Measurements from ENCODE around the gene RXFP1. TPM values are rescaled to one million over a fixed set of nuclear protein-coding genes. Genes with fewer than 3 reads are reported as not detected.

RXFP1 gene
- polyA plus RNA-seq, 1 of the 3 experiments (the other 2 are of a cell fraction), result not detected

- Histone ChIP-seq H4K20me1 (ENCODE audit: insufficient read depth) (no peaks in the 10 kb centered on the region), H3K27me3 (ENCODE audit: insufficient read depth) (no peaks in the 10 kb centered on the region), H3K4me3 (ENCODE audit: low read depth in 2 of 2, low read length in 1 of 2) (no peak overlapping the region), H3K79me2 (ENCODE audit: insufficient read depth) (no peaks in the 10 kb centered on the region), H3K27ac (ENCODE audit: low read depth in 2 of 2, low read length in 1 of 2) (no peak overlapping the region), H3K9ac (no peak overlapping the region), H3K4me1 (ENCODE audit: control insufficient read depth in 1 of 2, insufficient read depth in 2 of 2, low read depth in 1 of 2, low read length in 1 of 2) (no peaks in the 10 kb centered on the region), H3K4me2 (no peak overlapping the region), H3F3A (replicated peaks; ENCODE audit: insufficient read depth) (no peaks in the 10 kb centered on the region), H2AFZ (ENCODE audit: low read depth) (no peak overlapping the region), H3K9me3 (no peaks in the 10 kb centered on the region), H3K36me3 (replicated peaks in 1 of 2; ENCODE audit: control insufficient read depth in 1 of 2, insufficient read depth in 2 of 2, low read length in 1 of 2) (no peaks in the 10 kb centered on the region), H3K9me2 (no peaks in the 10 kb centered on the region)
- ChIA-PET CTCF (no interaction called here), POLR2A (no interaction called here)
- 21% methylated on average over 2 of the region's 2 CpGs for WGBS (ENCODE audit: low lambda C conversion rate)
- no peak for DNase-seq
- TF ChIP-seq MXI1 (IDR thresholded peaks at IDR 0.05; ENCODE audit: low read depth, low read length), result no peak
- no peak for TF ChIP-seq JUND (IDR thresholded peaks at IDR 0.05)
- TF ChIP-seq POLR2AphosphoS5 (IDR thresholded peaks at IDR 0.05; ENCODE audit: low read depth, low read length), result no peak
- TF ChIP-seq NRF1 (IDR thresholded peaks at IDR 0.05; ENCODE audit: low read depth, low read length), result no peak
- no peak for TF ChIP-seq TEAD4 (IDR thresholded peaks at IDR 0.05; ENCODE audit: borderline replicate concordance, insufficient read depth)
- TF ChIP-seq, protein P1, sequence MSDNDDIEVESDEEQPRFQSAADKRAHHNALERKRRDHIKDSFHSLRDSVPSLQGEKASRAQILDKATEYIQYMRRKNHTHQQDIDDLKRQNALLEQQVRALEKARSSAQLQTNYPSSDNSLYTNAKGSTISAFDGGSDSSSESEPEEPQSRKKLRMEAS (IDR thresholded peaks at IDR 0.05; ENCODE audit: low read depth), result no peak
- no peak for TF ChIP-seq RXRA (IDR thresholded peaks at IDR 0.05; ENCODE audit: borderline replicate concordance, low read depth)
- TF ChIP-seq FOXM1 (IDR thresholded peaks at IDR 0.05; ENCODE audit: low read depth), result no peak
- no peak for TF ChIP-seq RFX5 (IDR thresholded peaks at IDR 0.05; ENCODE audit: low read length)
- no peak for TF ChIP-seq YY1 (IDR thresholded peaks at IDR 0.05; ENCODE audit: low read depth)
- no peak for TF ChIP-seq FOSL2 (IDR thresholded peaks at IDR 0.05; ENCODE audit: borderline replicate concordance, low read depth)
- TF ChIP-seq, protein P2, sequence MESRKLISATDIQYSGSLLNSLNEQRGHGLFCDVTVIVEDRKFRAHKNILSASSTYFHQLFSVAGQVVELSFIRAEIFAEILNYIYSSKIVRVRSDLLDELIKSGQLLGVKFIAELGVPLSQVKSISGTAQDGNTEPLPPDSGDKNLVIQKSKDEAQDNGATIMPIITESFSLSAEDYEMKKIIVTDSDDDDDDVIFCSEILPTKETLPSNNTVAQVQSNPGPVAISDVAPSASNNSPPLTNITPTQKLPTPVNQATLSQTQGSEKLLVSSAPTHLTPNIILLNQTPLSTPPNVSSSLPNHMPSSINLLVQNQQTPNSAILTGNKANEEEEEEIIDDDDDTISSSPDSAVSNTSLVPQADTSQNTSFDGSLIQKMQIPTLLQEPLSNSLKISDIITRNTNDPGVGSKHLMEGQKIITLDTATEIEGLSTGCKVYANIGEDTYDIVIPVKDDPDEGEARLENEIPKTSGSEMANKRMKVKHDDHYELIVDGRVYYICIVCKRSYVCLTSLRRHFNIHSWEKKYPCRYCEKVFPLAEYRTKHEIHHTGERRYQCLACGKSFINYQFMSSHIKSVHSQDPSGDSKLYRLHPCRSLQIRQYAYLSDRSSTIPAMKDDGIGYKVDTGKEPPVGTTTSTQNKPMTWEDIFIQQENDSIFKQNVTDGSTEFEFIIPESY (IDR thresholded peaks at IDR 0.05; ENCODE audit: borderline replicate concordance, low read depth), result no peak
These were observed 8.4 kb upstream of the RXFP1 start for GRCh38 chr4:158513256-158513655.

DNA sequence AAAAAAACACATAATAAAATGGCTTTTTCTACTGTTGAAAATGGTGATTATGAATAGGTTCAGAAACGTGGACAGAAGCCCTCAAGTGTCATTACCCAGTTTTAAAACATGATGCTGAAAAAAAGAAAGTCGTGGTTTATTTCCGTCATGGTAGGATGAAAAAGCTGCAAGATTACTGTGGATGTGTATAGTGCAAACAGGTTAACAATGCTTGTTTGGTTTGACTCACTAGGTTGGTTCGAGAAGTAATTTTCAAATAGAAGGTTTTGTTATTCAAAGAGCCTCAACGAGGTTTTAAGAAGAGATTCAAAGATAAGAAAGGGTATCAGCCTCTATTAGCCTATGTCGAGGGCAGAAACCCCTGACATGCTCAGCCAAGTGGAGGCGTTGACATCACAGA, 2.5 kb upstream of the RXFP1 start:
- WGBS (ENCODE audit: low lambda C conversion rate), result 34% methylated on average over 7 of the region's 7 CpGs
- CTCF ChIA-PET, result interaction anchor here (0.6 kb wide), 1 partner anchor 1574 kb away, joined by 3 read pairs; no protein-coding TSS in a partner anchor

More for the DNA sequence above, 2.5 kb upstream of the RXFP1 start:
- Histone ChIP-seq H3K9ac (no peak overlapping the region), H3F3A (replicated peaks; ENCODE audit: insufficient read depth) (no peaks in the 10 kb centered on the region), H3K4me2 (no peak overlapping the region), H3K4me3 (ENCODE audit: low read depth in 2 of 2, low read length in 1 of 2) (no peak overlapping the region), H3K36me3 (replicated peaks in 1 of 2; ENCODE audit: control insufficient read depth in 1 of 2, insufficient read depth in 2 of 2, low read length in 1 of 2) (no peaks in the 10 kb centered on the region), H3K4me1 (ENCODE audit: control insufficient read depth in 1 of 2, insufficient read depth in 2 of 2, low read depth in 1 of 2, low read length in 1 of 2) (no peaks in the 10 kb centered on the region), H2AFZ (ENCODE audit: low read depth) (no peak overlapping the region), H3K27ac (ENCODE audit: low read depth in 2 of 2, low read length in 1 of 2) (no peak overlapping the region), H3K9me3 (no peaks in the 10 kb centered on the region), H3K79me2 (ENCODE audit: insufficient read depth) (no peaks in the 10 kb centered on the region), H3K27me3 (ENCODE audit: insufficient read depth) (no peaks in the 10 kb centered on the region), H4K20me1 (ENCODE audit: insufficient read depth) (no peaks in the 10 kb centered on the region), H3K9me2 (no peaks in the 10 kb centered on the region)
- TF ChIP-seq, protein P3, sequence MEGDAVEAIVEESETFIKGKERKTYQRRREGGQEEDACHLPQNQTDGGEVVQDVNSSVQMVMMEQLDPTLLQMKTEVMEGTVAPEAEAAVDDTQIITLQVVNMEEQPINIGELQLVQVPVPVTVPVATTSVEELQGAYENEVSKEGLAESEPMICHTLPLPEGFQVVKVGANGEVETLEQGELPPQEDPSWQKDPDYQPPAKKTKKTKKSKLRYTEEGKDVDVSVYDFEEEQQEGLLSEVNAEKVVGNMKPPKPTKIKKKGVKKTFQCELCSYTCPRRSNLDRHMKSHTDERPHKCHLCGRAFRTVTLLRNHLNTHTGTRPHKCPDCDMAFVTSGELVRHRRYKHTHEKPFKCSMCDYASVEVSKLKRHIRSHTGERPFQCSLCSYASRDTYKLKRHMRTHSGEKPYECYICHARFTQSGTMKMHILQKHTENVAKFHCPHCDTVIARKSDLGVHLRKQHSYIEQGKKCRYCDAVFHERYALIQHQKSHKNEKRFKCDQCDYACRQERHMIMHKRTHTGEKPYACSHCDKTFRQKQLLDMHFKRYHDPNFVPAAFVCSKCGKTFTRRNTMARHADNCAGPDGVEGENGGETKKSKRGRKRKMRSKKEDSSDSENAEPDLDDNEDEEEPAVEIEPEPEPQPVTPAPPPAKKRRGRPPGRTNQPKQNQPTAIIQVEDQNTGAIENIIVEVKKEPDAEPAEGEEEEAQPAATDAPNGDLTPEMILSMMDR (IDR thresholded peaks at IDR 0.05), result no peak
- TF ChIP-seq TAF1 (IDR thresholded peaks at IDR 0.05; ENCODE audit: borderline replicate concordance, low read depth, low read length) (no peak), NFIC (IDR thresholded peaks at IDR 0.05; ENCODE audit: borderline replicate concordance) (no peak), SMC3 (IDR thresholded peaks at IDR 0.05; ENCODE audit: low read depth, low read length) (no peak), GATA2 (CRISPR knock-in tag; IDR thresholded peaks at IDR 0.05) (no peak)
- TF ChIP-seq, protein P2 (IDR thresholded peaks at IDR 0.05; ENCODE audit: borderline replicate concordance, low read depth), result no peak
- DNase-seq, result no peak
- POLR2A ChIA-PET, result no interaction called here

All from SK-N-SH (cell line).